H9 (cell line): ENCODE results near the gene TSNAX. TPM values are rescaled to one million over a fixed set of nuclear protein-coding genes. Genes with fewer than 3 reads are reported as not detected.

Source experiments
- DNase-seq: peaks from one replicate; pipeline ENCODE4 v3.0.0-alpha.2; 2017
- H2AFZ ChIP-seq: one replicate; pipeline ENCODE4 v1.6.1; 2013; ENCODE audit warnings: mild to moderate bottlenecking, low read length, control low read depth, moderate library complexity
- H2AK5ac ChIP-seq: 2 replicates; pipeline ENCODE4 v1.6.1; 2013; ENCODE audit warnings: low read length, control low read depth, mixed read lengths; ENCODE audit not compliant: insufficient read length
- H2BK120ac ChIP-seq: one replicate; pipeline ENCODE4 v1.6.1; 2013; ENCODE audit warnings: low read depth, mild to moderate bottlenecking, low read length, control low read depth, inconsistent platforms; ENCODE audit not compliant: poor library complexity, severe bottlenecking
- H2BK12ac ChIP-seq: 2 replicates; pipeline ENCODE4 v1.6.1; 2013; ENCODE audit warnings: low read length, control low read depth, mixed read lengths, low read depth; ENCODE audit not compliant: insufficient read length
- H2BK15ac ChIP-seq: 2 replicates; pipeline ENCODE4 v1.6.1; 2013; ENCODE audit warnings: low read depth, low read length, control low read depth
- H2BK20ac ChIP-seq: one replicate; pipeline ENCODE4 v1.6.1; 2013; ENCODE audit warnings: low read depth, mild to moderate bottlenecking, low read length, control low read depth, inconsistent platforms; ENCODE audit not compliant: poor library complexity, severe bottlenecking
- H2BK5ac ChIP-seq: 2 replicates; pipeline ENCODE4 v1.6.1; 2013; ENCODE audit warnings: low read length, control low read depth, mixed read lengths; ENCODE audit not compliant: insufficient read length
- H3K14ac ChIP-seq: 2 replicates; pipeline ENCODE4 v1.6.1; 2013; ENCODE audit warnings: low read length, control low read depth; ENCODE audit not compliant: insufficient read depth
- H3K18ac ChIP-seq: 2 replicates; pipeline ENCODE4 v1.6.1; 2013; ENCODE audit warnings: low read depth, mild to moderate bottlenecking, mixed read lengths, low read length, control low read depth; ENCODE audit not compliant: insufficient read length
- H3K23ac ChIP-seq: 2 replicates; pipeline ENCODE4 v1.6.1; 2013; ENCODE audit warnings: low read length, control low read depth, mixed read lengths, low read depth; ENCODE audit not compliant: insufficient read length
- H3K23me2 ChIP-seq: 2 replicates; pipeline ENCODE4 v1.6.1; 2013; ENCODE audit warnings: low read depth, mild to moderate bottlenecking, mixed read lengths, low read length, control low read depth; ENCODE audit not compliant: insufficient read length, poor library complexity, severe bottlenecking
- H3K27ac ChIP-seq: 2 replicates; pipeline ENCODE4 v1.5.1; 2013; ENCODE audit warnings: low read length, control low read depth, mixed read lengths, low read depth; ENCODE audit not compliant: insufficient read length
- H3K27me3 ChIP-seq: 2 replicates; pipeline ENCODE4 v1.6.1; 2013; ENCODE audit warnings: low read length, control low read depth, inconsistent platforms; ENCODE audit not compliant: insufficient read depth
- H3K4ac ChIP-seq: 2 replicates; pipeline ENCODE4 v1.6.1; 2013; ENCODE audit warnings: low read depth, mild to moderate bottlenecking, control low read depth, inconsistent platforms, low read length, moderate library complexity
- H3K4me1 ChIP-seq: 2 replicates; pipeline ENCODE4 v1.6.1; 2013; ENCODE audit warnings: low read length, control low read depth, inconsistent platforms; ENCODE audit not compliant: insufficient read depth
- H3K4me2 ChIP-seq: 2 replicates; pipeline ENCODE4 v1.6.1; 2013; ENCODE audit warnings: low read length, control low read depth, mixed read lengths; ENCODE audit not compliant: insufficient read length, insufficient read depth
- H3K56ac ChIP-seq: 2 replicates; pipeline ENCODE4 v1.6.1; 2013; ENCODE audit warnings: low read depth, mild to moderate bottlenecking, mixed read lengths, low read length, control low read depth; ENCODE audit not compliant: insufficient read length
- H3K79me1 ChIP-seq: 2 replicates; pipeline ENCODE4 v1.6.1; 2013; ENCODE audit warnings: low read depth, mild to moderate bottlenecking, moderate library complexity, low read length, control low read depth, inconsistent platforms; ENCODE audit not compliant: insufficient read depth, poor library complexity, severe bottlenecking
- H3K79me2 ChIP-seq: 2 replicates; pipeline ENCODE4 v1.6.1; 2013; ENCODE audit warnings: low read length, control low read depth, inconsistent platforms; ENCODE audit not compliant: insufficient read depth
- H3K9ac ChIP-seq: 2 replicates; pipeline ENCODE4 v1.6.1; 2013; ENCODE audit warnings: low read length, control low read depth, mixed read lengths; ENCODE audit not compliant: insufficient read length; ENCODE audit errors: extremely low read depth
- H3K9me3 ChIP-seq: one replicate; pipeline ENCODE4 v1.6.1; 2013; ENCODE audit warnings: low read depth, low read length, inconsistent platforms; ENCODE audit not compliant: control insufficient read depth
- H3T11ph ChIP-seq: one replicate; pipeline ENCODE4 v1.6.1; 2013; ENCODE audit warnings: mild to moderate bottlenecking, low read length, control low read depth, inconsistent platforms
- H4K20me1 ChIP-seq: one replicate; pipeline ENCODE4 v1.6.1; 2013; ENCODE audit not compliant: control insufficient read depth, insufficient read length, insufficient read depth
- H4K5ac ChIP-seq: 2 replicates; pipeline ENCODE4 v1.6.1; 2013; ENCODE audit warnings: low read depth, mild to moderate bottlenecking, mixed read lengths, low read length, control low read depth; ENCODE audit not compliant: insufficient read length
- H4K8ac ChIP-seq: replicated peaks from 2 replicates; pipeline ENCODE4 v1.6.1; 2013; ENCODE audit warnings: low read length, control low read depth, mixed read lengths, low read depth; ENCODE audit not compliant: insufficient read length
- H4K91ac ChIP-seq: 2 replicates; pipeline ENCODE4 v1.6.1; 2013; ENCODE audit warnings: low read depth, mild to moderate bottlenecking, moderate library complexity, mixed read lengths, low read length, control low read depth; ENCODE audit not compliant: insufficient read length
- H3K27ac Mint-ChIP-seq, 3 experiments: 2 replicates in 2 of 3; 3 replicates in 1 of 3; pipeline ENCODE4 v1.8.0; 2020 to 2021; ENCODE audit warnings: mixed read lengths in 3 of 3, mild to moderate bottlenecking in 1 of 3, moderate library complexity in 1 of 3
- H3K27me3 Mint-ChIP-seq: 2 replicates; pipeline ENCODE4 v1.8.0; 2021; ENCODE audit warnings: low read depth, mild to moderate bottlenecking, moderate library complexity, mixed read lengths
- H3K36me3 Mint-ChIP-seq, 3 experiments: 2 replicates in 2 of 3; 3 replicates in 1 of 3; pipeline ENCODE4 v1.8.0; 2020 to 2021; ENCODE audit warnings: low read depth in 3 of 3, mixed read lengths in 3 of 3; ENCODE audit not compliant: insufficient read depth in 1 of 3
- H3K4me1 Mint-ChIP-seq, 2 experiments: 2 replicates each; pipeline ENCODE4 v1.8.0; 2020; ENCODE audit warnings: mixed read lengths in 2 of 2
- H3K4me3 Mint-ChIP-seq, 2 experiments: 2 replicates in 1 of 2; 3 replicates in 1 of 2; pipeline ENCODE4 v1.8.0; 2020 to 2021; ENCODE audit warnings: mild to moderate bottlenecking in 2 of 2, mixed read lengths in 2 of 2, moderate library complexity in 1 of 2
- H3K9me3 Mint-ChIP-seq, 2 experiments: 2 replicates in 1 of 2; 3 replicates in 1 of 2; pipeline ENCODE4 v1.8.0; 2020; ENCODE audit warnings: mild to moderate bottlenecking in 2 of 2, mixed read lengths in 2 of 2, moderate library complexity in 1 of 2
- CTCF ChIP-seq: fragments of 200-600 bp; sonication (generic); conservative IDR thresholded peaks from 3 replicates; pipeline ENCODE4 v1.8.0; 2021; ENCODE audit warnings: antibody characterized with exemption, mild to moderate bottlenecking
- WGBS: extraction: QIAGEN DNeasy Blood & Tissue Kit; methylation state at CpG from one replicate; pipeline ENCODE4 v1.1.7; 2013; ENCODE audit warnings: missing lambda C conversion rate, low lambda C conversion rate, mixed read lengths; ENCODE audit not compliant: insufficient read length; ENCODE audit errors: extremely low coverage; 5-methylcytosine and 5-hydroxymethylcytosine counted together
- total RNA-seq: library from RNA; stranded (reverse); gene quantifications from 2 replicates; pipeline ENCODE4 v1.2.1, GENCODE V29; 2021

TSNAX gene
- total RNA-seq, 1 experiment from 2014 or later: 39.9 TPM

GRCh38 chr1:231597971-231598370, 69.5 kb downstream of the TSNAX start:
- Mint-ChIP-seq H3K27ac (no peak overlapping the region), H3K36me3 (no peaks in the 10 kb centered on the region; a peak in 1 of 7 replicates), H3K27me3 (no peaks in the 10 kb centered on the region), H3K4me1 (peaks cover 17 to 21% of the 10 kb centered on the region in 2 experiments), H3K9me3 (no peaks in the 10 kb centered on the region), H3K4me3 (no peak overlapping the region)
- Histone ChIP-seq H4K91ac (no peak overlapping the region), H3K18ac (no peak overlapping the region), H3K9me3 (no peaks in the 10 kb centered on the region), H4K5ac (no peak overlapping the region), H3K23ac (no peak overlapping the region), H3K79me1 (no peaks in the 10 kb centered on the region), H3K4me2 (no peak overlapping the region), H3K27ac (no peak overlapping the region), H2BK20ac (no peak overlapping the region), H3K4ac (no peak overlapping the region), H3K27me3 (no peaks in the 10 kb centered on the region), H2AFZ (no peak overlapping the region), H4K20me1 (no peaks in the 10 kb centered on the region), H3K14ac (no peak overlapping the region), H4K8ac (no peak overlapping the region), H2AK5ac (no peak overlapping the region), H3K56ac (no peak overlapping the region), H2BK120ac (no peak overlapping the region), H2BK5ac (no peak overlapping the region), H2BK15ac (no peak overlapping the region), H2BK12ac (no peak overlapping the region), H3K79me2 (no peaks in the 10 kb centered on the region), H3K9ac (no peak overlapping the region), H3K4me1 (no peaks in the 10 kb centered on the region), H3K23me2 (no peaks in the 10 kb centered on the region), H3T11ph (no peak overlapping the region)
- WGBS: no CpG with 5 or more reads among the region's 1 CpG
- no peak for DNase-seq
- no peak for TF ChIP-seq CTCF
